Inflammatory macrophage treated with lipopolysaccharide for 1 hour (primary cell): Measurements from ENCODE around the gene TWIST2.
A peak's percentile ranks its signal among the peaks of the same experiment; 100 is the strongest.

Experiments used
- DNase-seq, 2 donors: peaks; one replicate each; pipeline ENCODE4 v3.0.0-alpha.2; 2020 to 2022

TWIST2 gene

GRCh38 chr2:238839428-238839827 is 8.5 kb upstream of the TWIST2 start:
- no peak for DNase-seq

- DNase-seq, result no peak
Measured at GRCh38 chr2:238841542-238842164, 6.2 kb upstream of the TWIST2 start.

- DNase-seq, result no peak
Measured at GRCh38 chr2:238843476-238843875, 4.4 kb upstream of the TWIST2 start.

GRCh38 chr2:238845583-238846377 is 2.1 kb upstream of the TWIST2 start:
- DNase-seq, result no peak

- DNase-seq, result no peak
Measured at GRCh38 chr2:238846378-238846627, 1.6 kb upstream of the TWIST2 start.

- DNase-seq, result no peak
Measured at GRCh38 chr2:238846628-238847418, 1.1 kb upstream of the TWIST2 start.

- DNase-seq, result no peak
Measured at GRCh38 chr2:238847419-238847801, 475 bp upstream of the TWIST2 start.

- DNase-seq, result no peak
Measured at GRCh38 chr2:238848691-238848975, 748 bp downstream of the TWIST2 start.

- DNase-seq, result no peak
Measured at GRCh38 chr2:238848976-238849853, 1.3 kb downstream of the TWIST2 start.

- no peak for DNase-seq
Measured at GRCh38 chr2:238850091-238850490, 2.2 kb downstream of the TWIST2 start.

GRCh38 chr2:238851026-238851425 is 3.1 kb downstream of the TWIST2 start:
- no peak for DNase-seq

GRCh38 chr2:238851761-238852160 is 3.9 kb downstream of the TWIST2 start:
- DNase-seq, result no peak

GRCh38 chr2:238852206-238852869 is 4.5 kb downstream of the TWIST2 start:
- no peak for DNase-seq

- no peak for DNase-seq
Measured at GRCh38 chr2:238853218-238853617, 5.3 kb downstream of the TWIST2 start.

- no peak for DNase-seq
Measured at GRCh38 chr2:238853721-238854120, 5.8 kb downstream of the TWIST2 start.

GRCh38 chr2:238854246-238854645 is 6.4 kb downstream of the TWIST2 start:
- DNase-seq, result no peak

GRCh38 chr2:238854699-238855229 is 6.9 kb downstream of the TWIST2 start:
- DNase-seq, result no peak

GRCh38 chr2:238855299-238855698 is 7.4 kb downstream of the TWIST2 start:
- no peak for DNase-seq

GRCh38 chr2:238855891-238856580 is 8.2 kb downstream of the TWIST2 start:
- no peak for DNase-seq

- no peak for DNase-seq
Measured at GRCh38 chr2:238856713-238857567, 9.1 kb downstream of the TWIST2 start.

- peak; percentile 47 to 55 for DNase-seq
Measured at GRCh38 chr2:238857959-238858358, 10.1 kb downstream of the TWIST2 start.
